ENCODE data around the gene SELP. TPM values are rescaled to one million over a fixed set of nuclear protein-coding genes. Genes with fewer than 3 reads are reported as not detected.

The SELP gene
- total RNA-seq, 1 experiment from 2014 or later, result not detected

DNA sequence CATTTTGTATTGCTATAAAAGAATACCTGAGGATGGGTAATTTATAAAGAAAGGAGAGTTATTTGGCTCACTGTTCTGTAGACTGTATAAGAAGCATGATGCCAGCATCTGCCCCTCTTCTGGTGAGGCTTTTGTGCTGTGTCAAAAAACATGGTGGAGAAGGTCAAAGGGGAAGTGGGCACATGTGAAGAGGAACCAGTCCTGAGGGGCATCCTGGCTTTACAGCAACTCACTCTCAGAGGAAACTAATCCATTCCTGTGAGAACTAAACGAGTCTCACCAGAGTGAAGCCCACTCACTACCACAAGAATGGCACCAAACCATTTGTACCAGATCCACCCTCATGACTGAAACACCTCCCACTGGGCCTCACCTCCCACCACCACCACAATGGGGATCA, 18.8 kb upstream of the SELP start:
- no peak overlapping the region for H2BK15ac ChIP-seq (ENCODE audit: low read depth, low read length)
- no peak overlapping the region for H3K18ac ChIP-seq (ENCODE audit: insufficient read length, low read depth, low read length)
- no peak overlapping the region for H3K4me2 ChIP-seq (ENCODE audit: insufficient read depth, insufficient read length, low read length)
- TF ChIP-seq, protein P1, sequence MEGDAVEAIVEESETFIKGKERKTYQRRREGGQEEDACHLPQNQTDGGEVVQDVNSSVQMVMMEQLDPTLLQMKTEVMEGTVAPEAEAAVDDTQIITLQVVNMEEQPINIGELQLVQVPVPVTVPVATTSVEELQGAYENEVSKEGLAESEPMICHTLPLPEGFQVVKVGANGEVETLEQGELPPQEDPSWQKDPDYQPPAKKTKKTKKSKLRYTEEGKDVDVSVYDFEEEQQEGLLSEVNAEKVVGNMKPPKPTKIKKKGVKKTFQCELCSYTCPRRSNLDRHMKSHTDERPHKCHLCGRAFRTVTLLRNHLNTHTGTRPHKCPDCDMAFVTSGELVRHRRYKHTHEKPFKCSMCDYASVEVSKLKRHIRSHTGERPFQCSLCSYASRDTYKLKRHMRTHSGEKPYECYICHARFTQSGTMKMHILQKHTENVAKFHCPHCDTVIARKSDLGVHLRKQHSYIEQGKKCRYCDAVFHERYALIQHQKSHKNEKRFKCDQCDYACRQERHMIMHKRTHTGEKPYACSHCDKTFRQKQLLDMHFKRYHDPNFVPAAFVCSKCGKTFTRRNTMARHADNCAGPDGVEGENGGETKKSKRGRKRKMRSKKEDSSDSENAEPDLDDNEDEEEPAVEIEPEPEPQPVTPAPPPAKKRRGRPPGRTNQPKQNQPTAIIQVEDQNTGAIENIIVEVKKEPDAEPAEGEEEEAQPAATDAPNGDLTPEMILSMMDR (conservative IDR thresholded peaks at IDR 0.05), result no peak
- no peak overlapping the region for H3K23ac ChIP-seq (ENCODE audit: insufficient read length, low read depth, low read length)
- H3K27ac Mint-ChIP-seq, result no peak overlapping the region
- no peak overlapping the region for H3K27ac ChIP-seq (ENCODE audit: insufficient read length, low read depth, low read length)
- no peaks in the 10 kb centered on the region; the same call in 1 of the 2 replicates for H3K27me3 Mint-ChIP-seq (ENCODE audit: low read depth)
- no peaks in the 10 kb centered on the region for H3K79me2 ChIP-seq (ENCODE audit: insufficient read depth, low read length)
- H4K5ac ChIP-seq (ENCODE audit: insufficient read length, low read depth, low read length), result no peak overlapping the region
- H3K56ac ChIP-seq (ENCODE audit: insufficient read length, low read depth, low read length), result no peak overlapping the region
- H4K91ac ChIP-seq (ENCODE audit: insufficient read length, low read depth, low read length), result no peak overlapping the region
- peaks cover 5 to 10% of the 10 kb centered on the region in 2 experiments; a peak in 3 of 4 replicates for H3K4me1 Mint-ChIP-seq
- no peak overlapping the region for H2BK20ac ChIP-seq (ENCODE audit: low read depth, low read length, poor library complexity, severe bottlenecking)
- no peak overlapping the region for H3T11ph ChIP-seq (ENCODE audit: low read length)
- no peaks in the 10 kb centered on the region for H3K23me2 ChIP-seq (ENCODE audit: insufficient read length, low read depth, low read length, poor library complexity, severe bottlenecking)
- H2AFZ ChIP-seq (ENCODE audit: low read length), result no peak overlapping the region
- H3K36me3 Mint-ChIP-seq (ENCODE audit: insufficient read depth in 1 of 3, low read depth in 3 of 3), result no peaks in the 10 kb centered on the region
- DNase-seq, result no peak
- no peak overlapping the region for H4K8ac ChIP-seq (replicated peaks; ENCODE audit: insufficient read length, low read depth, low read length)
- no peak overlapping the region for H2BK120ac ChIP-seq (ENCODE audit: low read depth, low read length, poor library complexity, severe bottlenecking)
- H3K9me3 Mint-ChIP-seq, result no peaks in the 10 kb centered on the region
- no peak overlapping the region for H3K9ac ChIP-seq (ENCODE audit: extremely low read depth, insufficient read length, low read length)
- H2BK5ac ChIP-seq (ENCODE audit: insufficient read length, low read length), result no peak overlapping the region
- no peaks in the 10 kb centered on the region for H3K27me3 ChIP-seq (ENCODE audit: insufficient read depth, low read length)
- H3K14ac ChIP-seq (ENCODE audit: insufficient read depth, low read length), result no peak overlapping the region
- H3K4me3 Mint-ChIP-seq, result no peak overlapping the region
- H2BK12ac ChIP-seq (ENCODE audit: insufficient read length, low read depth, low read length), result no peak overlapping the region
- no peak overlapping the region for H2AK5ac ChIP-seq (ENCODE audit: insufficient read length, low read length)
- H3K4me1 ChIP-seq (ENCODE audit: insufficient read depth, low read length), result no peaks in the 10 kb centered on the region
- WGBS (ENCODE audit: extremely low coverage, insufficient read length, low lambda C conversion rate), result no CpG with 5 or more reads among the region's 1 CpG
- no peaks in the 10 kb centered on the region for H3K79me1 ChIP-seq (ENCODE audit: insufficient read depth, low read depth, low read length, poor library complexity, severe bottlenecking)
- H3K4ac ChIP-seq (ENCODE audit: low read depth, low read length), result no peak overlapping the region
- no peaks in the 10 kb centered on the region for H4K20me1 ChIP-seq (ENCODE audit: control insufficient read depth, insufficient read depth, insufficient read length)
- no peaks in the 10 kb centered on the region for H3K9me3 ChIP-seq (ENCODE audit: control insufficient read depth, low read depth, low read length)

Measured in H9 (cell line).